K562 treated with DMSO at 1 percent for 24 hours (cell line): ENCODE measurements around the gene SOD2. TPM values are rescaled to one million over a fixed set of nuclear protein-coding genes. Genes with fewer than 3 reads are reported as not detected.

Experiments
- total RNA-seq: library from RNA; unstranded; fragments of 300-600 nt; gene quantifications from 2 replicates; pipeline ENCODE4 v1.2.3, GENCODE V29; 2022; ENCODE audit warnings: low read depth; ENCODE audit not compliant: insufficient read depth

Gene SOD2
- total RNA-seq: 113 and 114 TPM in 2 replicates

GRCh38 chr6:159693128-159693893 lies at the start of gene SOD2:
SOD2 (minus strand) TSS chr6:159693241; CDS start chr6:159693167, 74 bp downstream.

DNA sequence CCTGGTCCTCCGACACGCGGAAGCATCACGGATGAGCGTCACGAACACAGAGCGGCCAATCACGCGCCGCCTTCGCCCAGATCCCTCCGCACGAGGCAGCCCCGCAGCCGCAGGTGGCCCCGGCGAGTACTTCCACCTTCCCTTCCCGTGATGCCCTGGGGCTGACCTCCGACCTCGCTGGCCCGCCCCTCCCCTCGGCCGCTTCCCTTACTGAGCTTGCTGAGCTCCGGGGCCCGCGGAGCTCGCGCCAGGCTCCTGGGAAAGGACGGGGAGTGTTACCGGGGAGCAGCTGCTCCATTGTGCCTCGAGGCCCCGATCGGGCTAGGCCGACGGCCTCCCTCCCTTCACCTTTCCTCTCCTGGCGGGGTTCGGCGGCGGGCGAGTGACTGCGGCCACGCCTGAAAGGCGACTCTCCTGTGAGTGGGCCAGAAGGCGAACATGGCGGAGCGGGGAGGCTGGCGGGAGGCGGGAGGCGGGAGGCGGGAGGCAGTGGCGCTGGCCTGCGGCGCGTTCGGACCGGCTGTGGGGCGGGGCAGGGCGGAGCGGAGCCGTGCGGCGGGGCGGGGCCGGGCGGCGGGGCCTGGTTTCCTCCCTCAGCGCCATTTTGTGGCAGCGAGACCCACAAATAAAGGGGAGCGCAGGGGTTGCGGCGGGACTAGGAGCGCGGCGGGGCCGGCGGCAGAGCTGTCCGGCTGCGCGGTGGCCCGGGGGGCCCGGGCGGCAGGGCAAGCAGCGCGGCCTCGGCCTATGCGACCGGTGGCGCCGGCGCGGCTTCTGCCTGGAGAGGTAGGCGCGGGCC lies 34.1 kb upstream of the SOD2 start, which contains the start of gene WTAP:
Gene WTAP, plus strand, starts transcription at position 589 of the 799 bp plus-strand sequence. CDS start 8,760 bp downstream, outside the sequence.

Other genes starting within 250 kb of the SOD2 start
- gene WTAP, start 34.3 kb upstream of the SOD2 start, total RNA-seq: 66.6 and 69.5 TPM in 2 replicates
- 34.1 and 40.4 TPM in 2 replicates for gene ACAT2, start 68.8 kb upstream of the SOD2 start, total RNA-seq
- gene TCP1, start 96.4 kb upstream of the SOD2 start, total RNA-seq: 157 and 178 TPM in 2 replicates
- 98.4 and 108 TPM in 2 replicates for gene MRPL18, start 97.2 kb upstream of the SOD2 start, total RNA-seq
- gene PNLDC1, start 107.0 kb upstream of the SOD2 start, total RNA-seq: 0.15 and 0.60 TPM in 2 replicates
- not detected in 2 replicates for gene MAS1, start 197.7 kb upstream of the SOD2 start, total RNA-seq